IPS DF 6.9 (cell line): ENCODE results near the gene FHOD3.

Experiments
- DNase-seq: peaks from one replicate; pipeline ENCODE4 v3.0.0-alpha.2; 2013; ENCODE audit warnings: low read depth, low spot score
- H3K27ac ChIP-seq: one replicate; pipeline ENCODE4 v1.5.1; 2013; ENCODE audit warnings: low read length, control low read depth
- H3K27me3 ChIP-seq: 2 replicates; pipeline ENCODE4 v1.6.1; 2013; ENCODE audit warnings: mild to moderate bottlenecking, low read length; ENCODE audit not compliant: control insufficient read depth, insufficient read depth
- H3K36me3 ChIP-seq: 2 replicates; pipeline ENCODE4 v1.6.1; 2013; ENCODE audit warnings: low read length; ENCODE audit not compliant: control insufficient read depth, insufficient read depth
- H3K4me1 ChIP-seq: 2 replicates; pipeline ENCODE4 v1.6.1; 2013; ENCODE audit warnings: low read length; ENCODE audit not compliant: control insufficient read depth, insufficient read depth
- H3K4me3 ChIP-seq: 2 replicates; pipeline ENCODE4 v1.5.1; 2013; ENCODE audit warnings: mild to moderate bottlenecking, low read length
- H3K9me3 ChIP-seq: 2 replicates; pipeline ENCODE4 v1.6.1; 2013; ENCODE audit warnings: low read length, inconsistent platforms; ENCODE audit not compliant: control insufficient read depth, insufficient read depth
- WGBS: extraction: QIAGEN DNeasy Blood & Tissue Kit; methylation state at CpG from one replicate; pipeline ENCODE4 v1.1.7; 2013; ENCODE audit warnings: mixed read lengths, missing lambda C conversion rate; ENCODE audit not compliant: insufficient read length, insufficient coverage; 5-methylcytosine and 5-hydroxymethylcytosine counted together

FHOD3 gene

DNA sequence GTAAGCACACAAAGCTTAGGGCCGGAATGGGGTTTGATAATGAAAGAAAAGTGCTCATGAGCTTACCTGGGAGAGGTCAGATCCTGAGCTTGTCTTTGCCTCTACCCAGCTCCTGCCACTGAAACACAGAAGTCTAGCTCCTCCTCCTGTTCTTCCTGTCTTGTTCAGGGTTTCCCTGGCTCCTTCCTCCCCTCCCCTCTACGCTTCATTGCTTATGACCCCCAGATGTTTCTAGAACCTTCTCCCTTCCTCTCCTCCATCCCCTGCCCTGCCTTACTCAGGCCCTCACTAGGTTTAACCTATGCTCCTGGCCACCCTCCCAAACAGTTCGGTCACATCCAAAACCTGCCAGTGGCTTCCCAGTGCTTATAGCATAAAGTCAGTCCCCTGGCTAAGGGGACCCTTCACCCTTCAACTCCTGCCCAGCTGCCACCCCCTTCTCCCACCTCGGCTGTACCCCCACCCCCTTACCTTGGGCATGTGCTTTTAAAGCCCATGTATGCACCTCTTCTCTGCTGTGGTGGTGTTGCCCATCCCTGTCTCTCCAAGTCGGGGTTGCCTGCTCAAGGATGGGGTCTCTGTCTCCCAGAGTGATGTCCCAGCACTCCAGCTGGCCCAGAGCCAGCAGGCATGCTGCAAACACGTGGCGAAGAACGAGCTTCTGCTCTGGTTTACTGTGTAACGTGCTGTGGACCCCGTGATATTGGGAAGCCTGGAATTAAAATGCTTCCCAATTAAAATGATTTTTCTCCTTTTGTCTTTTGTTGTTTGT is 297.7 kb downstream of the FHOD3 start:
- no peaks in the 10 kb centered on the region for H3K4me1 ChIP-seq
- H3K27ac ChIP-seq, result no peak overlapping the region
- no peak for DNase-seq
- no CpG with 5 or more reads among the region's 10 CpGs for WGBS
- H3K4me3 ChIP-seq, result no peak overlapping the region
- H3K27me3 ChIP-seq, result no peaks in the 10 kb centered on the region
- no peaks in the 10 kb centered on the region for H3K36me3 ChIP-seq
- no peaks in the 10 kb centered on the region for H3K9me3 ChIP-seq

DNA sequence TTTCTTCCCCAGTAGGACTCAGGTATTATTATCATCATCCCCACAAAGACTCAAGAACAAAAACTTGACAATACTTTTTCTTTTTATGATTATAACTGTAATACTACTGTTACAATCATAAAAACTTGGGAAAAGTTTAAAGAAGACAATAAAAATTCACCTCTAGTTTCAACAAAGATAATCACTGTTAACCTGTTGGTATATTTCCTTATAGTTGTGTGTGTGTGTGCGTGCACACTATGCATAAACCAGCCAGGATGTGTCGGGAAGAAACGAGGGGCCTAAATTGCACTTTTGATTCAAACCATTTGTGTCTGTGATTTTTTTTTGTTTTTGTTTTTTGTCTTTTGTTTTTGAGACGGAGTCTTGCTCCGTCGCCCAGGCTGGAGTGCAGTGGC is 298.3 kb downstream of the FHOD3 start:
- Histone ChIP-seq H3K36me3 (no peaks in the 10 kb centered on the region), H3K27ac (no peak overlapping the region), H3K4me1 (no peaks in the 10 kb centered on the region), H3K4me3 (no peak overlapping the region), H3K27me3 (no peaks in the 10 kb centered on the region), H3K9me3 (no peaks in the 10 kb centered on the region)
- no CpG with 5 or more reads among the region's 6 CpGs for WGBS
- no peak for DNase-seq

DNA sequence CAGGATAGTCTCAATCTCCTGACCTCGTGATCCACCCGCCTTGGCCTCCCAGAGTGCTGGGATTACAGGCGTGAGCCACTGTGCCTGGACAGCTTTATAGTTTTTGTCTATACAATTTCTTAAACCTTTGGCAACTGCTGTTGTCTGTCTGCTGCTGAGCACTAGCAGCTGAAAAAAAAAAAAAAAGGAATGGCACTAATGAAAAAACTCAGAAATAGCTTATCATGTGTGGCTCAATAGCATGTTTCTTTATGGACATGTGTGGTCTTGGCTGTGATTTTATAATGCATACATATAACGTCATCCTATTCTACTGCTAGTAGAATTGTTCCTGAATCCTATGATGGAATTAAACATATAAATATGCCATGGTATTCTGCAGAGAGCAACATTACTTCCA is 300.1 kb downstream of the FHOD3 start:
- Histone ChIP-seq H3K27me3 (no peaks in the 10 kb centered on the region), H3K27ac (no peak overlapping the region), H3K36me3 (no peaks in the 10 kb centered on the region), H3K9me3 (no peaks in the 10 kb centered on the region), H3K4me3 (no peak overlapping the region), H3K4me1 (no peaks in the 10 kb centered on the region)
- no peak for DNase-seq
- no CpG with 5 or more reads among the region's 4 CpGs for WGBS

DNA sequence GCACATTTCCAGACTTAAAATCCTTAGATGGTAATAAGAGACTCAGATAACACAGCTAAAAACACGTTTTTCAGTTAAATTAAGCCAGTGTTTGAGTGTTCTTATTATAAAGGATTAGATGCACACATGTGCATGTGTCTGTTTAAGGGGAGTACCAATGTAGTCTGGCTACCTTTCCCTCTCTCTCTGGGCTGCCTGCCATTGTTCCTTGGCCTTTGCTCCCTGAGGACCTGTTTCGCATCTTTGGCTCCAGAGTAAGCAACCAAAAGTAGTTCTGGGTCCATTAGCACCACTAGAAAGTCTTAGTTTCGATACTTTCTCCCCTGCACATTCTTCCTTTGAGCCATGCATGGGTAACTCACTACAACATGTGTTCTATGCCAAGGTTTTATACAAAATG is 303.0 kb downstream of the FHOD3 start:
- no peaks in the 10 kb centered on the region for H3K27me3 ChIP-seq
- H3K9me3 ChIP-seq, result no peaks in the 10 kb centered on the region
- no peak overlapping the region for H3K27ac ChIP-seq
- H3K36me3 ChIP-seq, result no peaks in the 10 kb centered on the region
- DNase-seq, result no peak
- H3K4me3 ChIP-seq, result no peak overlapping the region
- no peaks in the 10 kb centered on the region for H3K4me1 ChIP-seq
- no CpG with 5 or more reads among the region's 3 CpGs for WGBS

DNA sequence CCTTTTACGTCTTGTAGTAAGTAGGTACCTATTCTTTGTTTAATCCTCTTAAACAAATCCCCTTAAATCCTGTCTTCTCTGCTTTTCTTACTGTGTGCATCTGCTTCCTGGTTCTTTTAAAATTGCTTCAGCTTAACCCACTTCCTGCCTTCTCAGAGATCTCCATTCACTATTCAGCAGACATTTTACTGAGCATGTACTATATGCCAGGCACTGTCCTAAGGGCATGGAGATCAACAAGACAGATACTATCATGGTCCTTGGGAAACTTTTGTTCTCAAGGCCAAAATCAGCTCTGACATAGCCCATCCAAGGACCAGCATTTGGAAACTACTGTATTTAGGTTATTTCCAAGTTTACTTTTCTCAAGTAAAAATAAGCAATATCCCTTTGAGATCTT is 303.8 kb downstream of the FHOD3 start:
- no peaks in the 10 kb centered on the region for H3K36me3 ChIP-seq
- DNase-seq, result no peak
- H3K27ac ChIP-seq, result no peak overlapping the region
- H3K27me3 ChIP-seq, result no peaks in the 10 kb centered on the region
- H3K4me1 ChIP-seq, result no peaks in the 10 kb centered on the region
- no peaks in the 10 kb centered on the region for H3K9me3 ChIP-seq
- no CpG with 5 or more reads among the region's 1 CpG for WGBS
- no peak overlapping the region for H3K4me3 ChIP-seq

DNA sequence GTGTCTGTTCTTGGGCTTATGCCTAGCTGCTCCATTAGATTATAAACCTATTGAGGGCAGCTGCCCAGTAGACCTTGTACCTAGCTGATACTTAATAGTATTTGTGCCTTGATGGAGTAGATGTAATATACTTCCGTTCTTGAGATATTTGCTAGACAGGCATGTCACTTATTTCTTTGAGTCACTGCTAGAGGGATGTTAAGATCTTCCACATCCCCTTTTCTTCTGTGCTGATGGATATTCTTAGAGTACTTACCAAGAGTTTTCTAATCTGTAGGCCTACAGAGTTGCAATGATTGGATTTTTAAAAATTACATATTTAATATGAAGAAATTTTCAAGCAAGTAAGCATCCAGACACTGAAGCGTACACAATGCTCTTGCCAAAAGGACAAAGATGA is 304.6 kb downstream of the FHOD3 start:
- no peaks in the 10 kb centered on the region for H3K36me3 ChIP-seq
- WGBS, result no CpG with 5 or more reads among the region's 2 CpGs

DNA sequence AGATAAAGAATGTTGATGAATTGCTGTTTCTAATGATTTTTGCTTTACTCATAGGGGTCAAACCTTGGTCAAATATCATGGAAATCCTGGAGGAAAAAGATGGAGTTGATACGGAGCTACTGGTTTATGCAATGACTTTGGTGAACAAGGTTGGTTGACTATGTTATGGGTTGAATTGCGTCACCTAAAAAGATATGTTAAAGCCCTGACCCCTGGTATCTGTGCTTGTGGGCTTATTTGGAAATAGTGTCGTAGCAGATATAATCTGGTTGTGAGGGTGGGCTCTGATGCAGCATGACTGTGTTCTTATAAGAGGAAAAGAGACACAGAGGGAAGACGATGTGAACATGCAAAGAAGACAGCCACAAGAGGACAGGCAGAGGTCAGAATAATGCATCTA is 305.1 kb downstream of the FHOD3 start:
- Histone ChIP-seq H3K27ac (no peak overlapping the region), H3K4me1 (no peaks in the 10 kb centered on the region), H3K9me3 (no peaks in the 10 kb centered on the region), H3K4me3 (no peak overlapping the region), H3K27me3 (no peaks in the 10 kb centered on the region), H3K36me3 (no peaks in the 10 kb centered on the region)
- no CpG with 5 or more reads among the region's 4 CpGs for WGBS
- no peak for DNase-seq

More for the DNA sequence above, 304.6 kb downstream of the FHOD3 start:
- no peaks in the 10 kb centered on the region for H3K4me1 ChIP-seq
- no peaks in the 10 kb centered on the region for H3K27me3 ChIP-seq
- no peak for DNase-seq
- H3K4me3 ChIP-seq, result no peak overlapping the region
- no peaks in the 10 kb centered on the region for H3K9me3 ChIP-seq
- H3K27ac ChIP-seq, result no peak overlapping the region

DNA sequence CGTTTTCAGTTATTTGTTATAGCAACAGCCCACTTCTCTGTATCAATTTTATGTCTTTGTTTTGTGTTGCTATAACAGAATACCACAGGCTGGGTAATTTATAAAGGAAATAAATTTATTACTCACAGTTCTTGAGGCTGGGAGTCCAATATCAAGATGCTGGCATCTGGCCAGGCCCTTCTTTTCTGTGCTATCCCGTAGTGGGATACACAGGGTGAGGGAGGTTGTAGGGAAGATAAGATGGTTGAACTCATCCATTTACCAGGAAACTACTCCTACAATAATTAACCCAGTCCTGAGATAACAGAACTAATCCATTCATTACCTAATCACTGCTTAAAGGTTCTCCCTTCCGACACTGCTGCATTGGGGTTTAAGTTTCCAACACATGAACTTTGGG is 310.6 kb downstream of the FHOD3 start:
- Histone ChIP-seq H3K36me3 (no peaks in the 10 kb centered on the region), H3K27ac (no peak overlapping the region), H3K4me1 (no peaks in the 10 kb centered on the region), H3K4me3 (no peak overlapping the region), H3K9me3 (no peaks in the 10 kb centered on the region), H3K27me3 (no peaks in the 10 kb centered on the region)
- no CpG with 5 or more reads among the region's 3 CpGs for WGBS
- no peak for DNase-seq

DNA sequence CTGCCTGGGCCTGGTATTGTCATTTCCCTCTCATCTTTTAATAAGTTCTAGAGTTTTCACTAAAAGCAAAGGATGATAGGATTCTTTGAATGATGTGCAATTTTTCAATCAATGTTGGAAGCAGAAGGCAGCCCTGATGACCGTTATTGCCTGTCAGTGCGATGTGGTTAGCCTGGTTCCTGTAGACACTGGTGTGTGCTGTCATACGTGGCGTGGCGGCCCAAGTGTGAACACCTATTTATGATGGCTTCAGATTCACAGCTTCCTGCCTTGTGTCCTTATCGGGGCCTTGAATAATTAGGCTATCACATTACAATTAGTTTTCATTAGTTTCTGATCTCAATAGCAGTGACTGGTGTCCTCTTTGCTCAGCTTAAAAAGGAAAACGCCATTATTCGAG is 312.7 kb downstream of the FHOD3 start:
- Histone ChIP-seq H3K27ac (no peak overlapping the region), H3K4me1 (no peaks in the 10 kb centered on the region), H3K4me3 (no peak overlapping the region), H3K27me3 (no peaks in the 10 kb centered on the region), H3K9me3 (no peaks in the 10 kb centered on the region), H3K36me3 (no peaks in the 10 kb centered on the region)
- no CpG with 5 or more reads among the region's 8 CpGs for WGBS
- DNase-seq, result no peak

DNA sequence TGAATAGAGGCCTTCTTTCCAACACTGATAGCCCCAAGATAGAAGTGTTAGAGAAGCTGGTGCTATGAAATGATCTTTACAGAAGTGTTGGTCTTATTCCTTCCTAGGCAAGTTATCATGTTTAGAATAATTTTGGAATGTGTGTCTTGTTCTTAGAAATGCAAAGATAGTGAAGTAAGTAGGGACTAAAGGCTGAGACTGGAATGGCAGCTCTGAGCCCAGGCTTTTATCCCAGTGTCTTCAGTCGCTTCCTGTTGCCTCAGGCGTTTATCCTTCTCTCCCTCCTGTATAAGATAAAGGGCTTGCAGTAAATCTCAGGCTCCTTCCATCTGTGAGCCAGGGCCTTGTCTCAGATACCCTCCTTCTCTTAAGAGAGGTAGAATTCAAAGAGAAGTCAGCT is 313.1 kb downstream of the FHOD3 start:
- H3K27me3 ChIP-seq, result no peaks in the 10 kb centered on the region
- no peaks in the 10 kb centered on the region for H3K4me1 ChIP-seq
- no peak for DNase-seq
- WGBS, result no CpG with 5 or more reads among the region's 2 CpGs
- no peaks in the 10 kb centered on the region for H3K36me3 ChIP-seq
- H3K4me3 ChIP-seq, result no peak overlapping the region
- no peaks in the 10 kb centered on the region for H3K9me3 ChIP-seq
- no peak overlapping the region for H3K27ac ChIP-seq

DNA sequence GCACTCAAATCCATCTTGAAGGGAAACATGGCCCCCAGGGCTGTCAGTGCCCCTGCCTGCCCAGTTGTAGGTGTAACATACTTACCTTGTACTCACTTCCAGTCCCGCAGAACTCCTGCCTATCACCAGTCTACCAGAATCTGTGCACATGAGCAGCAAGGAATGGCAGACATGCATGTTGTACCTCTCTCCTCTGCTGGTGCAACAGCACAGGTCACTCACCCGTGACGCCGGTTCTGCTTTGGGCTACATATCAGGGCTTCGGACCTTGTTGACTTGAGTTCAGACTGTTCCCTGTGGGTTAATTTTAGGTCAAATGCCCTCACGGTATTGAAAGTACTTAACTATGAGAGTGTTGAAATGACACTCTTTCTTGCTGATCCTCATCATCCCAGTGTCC is 315.6 kb downstream of the FHOD3 start:
- H3K4me3 ChIP-seq, result no peak overlapping the region

More for the DNA sequence above, 315.6 kb downstream of the FHOD3 start:
- no peaks in the 10 kb centered on the region for H3K4me1 ChIP-seq
- WGBS, result no CpG with 5 or more reads among the region's 6 CpGs
- no peak for DNase-seq
- no peaks in the 10 kb centered on the region for H3K36me3 ChIP-seq
- no peaks in the 10 kb centered on the region for H3K27me3 ChIP-seq
- H3K27ac ChIP-seq, result no peak overlapping the region
- no peaks in the 10 kb centered on the region for H3K9me3 ChIP-seq
